Neural cell (in vitro differentiated cells): ENCODE results near the gene FERMT2. TPM values are rescaled to one million over a fixed set of nuclear protein-coding genes. Genes with fewer than 3 reads are reported as not detected.

Source experiments
- H2AFZ ChIP-seq: fragments of 200-600, 300-800 bp; sonication (generic), shearing (Covaris generic); 2 replicates; pipeline ENCODE4 v1.6.0; 2014; ENCODE audit warnings: low read depth, mild to moderate bottlenecking, antibody characterized with exemption, low read length, moderate library complexity
- H3F3A ChIP-seq: fragments of 200-600 bp; shearing (Covaris generic); 2 replicates; pipeline ENCODE4 v1.6.1; 2016; ENCODE audit warnings: mild to moderate bottlenecking, moderate library complexity, mixed read lengths, antibody characterized with exemption, low read length; ENCODE audit not compliant: insufficient read depth, poor library complexity, severe bottlenecking
- H3K27ac ChIP-seq: fragments of 200-600, 300-800 bp; sonication (generic), shearing (Covaris generic); 2 replicates; pipeline ENCODE4 v1.5.1; 2014; ENCODE audit warnings: mild to moderate bottlenecking, low read length, moderate library complexity
- H3K27me3 ChIP-seq: fragments of 300-800, 200-600 bp; sonication (generic), shearing (Covaris generic); 2 replicates; pipeline ENCODE4 v1.6.0; 2014; ENCODE audit warnings: mild to moderate bottlenecking, low read depth, low read length, moderate library complexity; ENCODE audit not compliant: insufficient read depth
- H3K36me3 ChIP-seq: fragments of 300-800, 200-600 bp; sonication (generic), shearing (Covaris generic); 2 replicates; pipeline ENCODE4 v1.5.1; 2014; ENCODE audit warnings: mild to moderate bottlenecking, antibody characterized with exemption, low read length, moderate library complexity; ENCODE audit not compliant: insufficient read depth
- H3K4me2 ChIP-seq: fragments of 300-800, 200-600 bp; sonication (generic), shearing (Covaris generic); 2 replicates; pipeline ENCODE4 v1.6.0; 2014; ENCODE audit warnings: mild to moderate bottlenecking, low read length
- H3K4me3 ChIP-seq: fragments of 300-800, 200-600 bp; sonication (generic), shearing (Covaris generic); 2 replicates; pipeline ENCODE4 v1.5.1; 2014; ENCODE audit warnings: mild to moderate bottlenecking, low read length, moderate library complexity
- H3K79me2 ChIP-seq: fragments of 200-600 bp; shearing (Covaris generic); replicated peaks from 2 replicates; pipeline ENCODE4 v1.6.0; 2014; ENCODE audit warnings: mild to moderate bottlenecking, low read length, moderate library complexity; ENCODE audit not compliant: insufficient read depth
- H3K9ac ChIP-seq: fragments of 300-800, 200-600 bp; sonication (generic), shearing (Covaris generic); 2 replicates; pipeline ENCODE4 v1.6.1; 2016; ENCODE audit warnings: mild to moderate bottlenecking, low read length, mixed read lengths
- H3K9me2 ChIP-seq: fragments of 200-600 bp; shearing (Covaris generic); 2 replicates; pipeline ENCODE4 v1.6.1; 2016; ENCODE audit warnings: mild to moderate bottlenecking, low read length, mixed read lengths; ENCODE audit not compliant: insufficient read depth
- H3K9me3 ChIP-seq: fragments of 200-600, 300-800 bp; sonication (generic), shearing (Covaris generic); 2 replicates; pipeline ENCODE4 v1.6.1; 2016; ENCODE audit warnings: mild to moderate bottlenecking, mixed run types, low read length, moderate library complexity, mixed read lengths
- H4K20me1 ChIP-seq: fragments of 200-600 bp; shearing (Covaris generic); 2 replicates; pipeline ENCODE4 v1.6.1; 2016; ENCODE audit warnings: mild to moderate bottlenecking, mixed run types; ENCODE audit not compliant: insufficient read depth
- CTCF ChIP-seq: fragments of 450-650 bp; IDR thresholded peaks from 2 replicates; pipeline ENCODE4 v1.5.1; 2014; ENCODE audit warnings: antibody characterized with exemption, mild to moderate bottlenecking, moderate library complexity; ENCODE audit not compliant: poor library complexity, severe bottlenecking
- EP300 ChIP-seq: fragments of 450-650 bp; conservative IDR thresholded peaks from 2 replicates; pipeline ENCODE4 v1.6.1; 2014; ENCODE audit warnings: antibody characterized with exemption, mild to moderate bottlenecking, moderate library complexity; ENCODE audit not compliant: poor library complexity, severe bottlenecking
- EZH2 ChIP-seq: fragments of 200-600, 300-800 bp; shearing (Covaris generic), sonication (generic); IDR thresholded peaks from 2 replicates; pipeline ENCODE4 v1.6.1; 2014; ENCODE audit warnings: antibody characterized with exemption, low read length, borderline replicate concordance, mild to moderate bottlenecking; ENCODE audit not compliant: insufficient read depth, poor library complexity, severe bottlenecking
- MXI1 ChIP-seq: fragments of 450-650 bp; conservative IDR thresholded peaks from 2 replicates; pipeline ENCODE4 v1.6.1; 2014; ENCODE audit warnings: antibody characterized with exemption, mild to moderate bottlenecking; ENCODE audit not compliant: poor library complexity, severe bottlenecking
- POLR2AphosphoS5 ChIP-seq: IDR thresholded peaks from 2 replicates; pipeline ENCODE4 v1.6.1; 2012
- RAD21 ChIP-seq: fragments of 450-650 bp; conservative IDR thresholded peaks from 2 replicates; pipeline ENCODE4 v1.6.1; 2014; ENCODE audit warnings: antibody characterized with exemption, mild to moderate bottlenecking, moderate library complexity
- REST ChIP-seq: IDR thresholded peaks from 2 replicates; pipeline ENCODE4 v1.6.1; 2012; ENCODE audit warnings: borderline replicate concordance
- SMC3 ChIP-seq: fragments of 450-650 bp; conservative IDR thresholded peaks from 2 replicates; pipeline ENCODE4 v1.6.1; 2014; ENCODE audit warnings: antibody characterized with exemption, mild to moderate bottlenecking, moderate library complexity; ENCODE audit not compliant: poor library complexity
- TAF1 ChIP-seq: IDR thresholded peaks from 2 replicates; pipeline ENCODE4 v1.6.1; 2012; ENCODE audit warnings: low read depth
- polyA plus RNA-seq: library from polyadenylated mRNA; depleted of rRNA; stranded (reverse); fragments of >200 nt; gene quantifications from 2 replicates; pipeline ENCODE4 v1.2.3, GENCODE V29; 2014

The FERMT2 gene
- polyA plus RNA-seq, 1 donor from 2014 or later: 59.6 TPM

DNA sequence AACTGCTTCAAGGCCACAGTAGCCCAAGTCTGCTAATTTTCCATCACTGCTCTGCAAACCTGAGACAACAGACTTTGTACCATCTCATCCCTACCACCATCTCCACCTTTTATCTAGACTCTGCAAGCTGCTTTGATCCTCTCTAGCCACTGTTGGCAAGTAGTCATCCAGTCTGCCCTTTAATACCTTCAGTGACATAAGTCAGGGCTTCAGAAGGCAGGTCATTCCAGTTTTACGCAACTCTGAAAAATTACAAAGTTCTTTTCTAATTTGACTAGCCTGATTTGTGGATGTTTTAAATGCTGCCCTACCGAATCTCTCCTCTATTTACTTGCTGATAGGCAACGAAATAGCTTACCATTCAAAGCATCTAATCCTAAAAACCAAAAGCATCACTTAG lies 2.8 kb downstream of the FERMT2 start:
- peak overlapping the region; percentile 83 for H3K4me3 ChIP-seq
- H4K20me1 ChIP-seq: no peaks in the 10 kb centered on the region
- H3K27ac ChIP-seq: no peak overlapping the region
- H3K79me2 ChIP-seq: peaks cover 45% of the 10 kb centered on the region
- TF ChIP-seq RAD21 (no peak), MXI1 (no peak), POLR2AphosphoS5 (no peak)
- no peak overlapping the region for H2AFZ ChIP-seq
- no peaks in the 10 kb centered on the region for H3K36me3 ChIP-seq
- no peaks in the 10 kb centered on the region for H3K9me3 ChIP-seq
- no peaks in the 10 kb centered on the region for H3K9me2 ChIP-seq
- H3K27me3 ChIP-seq: no peaks in the 10 kb centered on the region
- peak overlapping the region; percentile 98 for H3K4me2 ChIP-seq
- no peak overlapping the region for H3K9ac ChIP-seq
- H3F3A ChIP-seq: peaks cover 3% of the 10 kb centered on the region

DNA sequence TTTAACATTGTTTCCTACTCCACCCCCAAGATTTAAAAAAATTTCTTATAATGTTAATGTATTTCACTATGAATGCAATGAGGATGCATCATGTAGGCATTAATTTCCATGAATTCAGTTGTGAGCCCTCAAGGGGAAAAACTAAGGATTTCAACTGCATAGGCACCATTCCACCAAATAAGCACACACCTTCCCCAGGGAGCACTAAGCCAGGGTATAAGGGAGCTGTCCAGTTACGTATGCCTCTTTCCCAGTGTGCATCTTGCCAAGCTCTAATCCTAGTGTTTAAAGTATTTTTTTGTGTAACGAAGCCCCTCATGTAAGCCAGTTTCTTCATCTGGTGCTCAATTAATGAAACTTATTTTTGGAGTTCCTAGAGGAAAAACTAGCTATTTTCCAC lies 6.6 kb downstream of the FERMT2 start:
- no peaks in the 10 kb centered on the region for H4K20me1 ChIP-seq
- H3K36me3 ChIP-seq: no peaks in the 10 kb centered on the region
- peaks cover 54% of the 10 kb centered on the region for H3K79me2 ChIP-seq
- no peaks in the 10 kb centered on the region for H3K9me3 ChIP-seq
- H3K4me2 ChIP-seq: no peak overlapping the region
- H3K27me3 ChIP-seq: no peaks in the 10 kb centered on the region
- H3K4me3 ChIP-seq: no peak overlapping the region
- H3K9me2 ChIP-seq: no peaks in the 10 kb centered on the region
- H2AFZ ChIP-seq: no peak overlapping the region
- H3K9ac ChIP-seq: no peak overlapping the region
- TF ChIP-seq REST (no peak), RAD21 (no peak), SMC3 (no peak), CTCF (no peak), POLR2AphosphoS5 (no peak), EZH2 (no peak), EP300 (no peak), TAF1 (no peak), MXI1 (no peak)
- H3K27ac ChIP-seq: no peak overlapping the region
- no peaks in the 10 kb centered on the region for H3F3A ChIP-seq

GRCh38 chr14:52939427-52939826 lies 11.4 kb downstream of the FERMT2 start:
- no peak overlapping the region for H3K4me2 ChIP-seq
- H3K36me3 ChIP-seq: no peaks in the 10 kb centered on the region
- H3K27me3 ChIP-seq: no peaks in the 10 kb centered on the region
- H2AFZ ChIP-seq: no peak overlapping the region
- no peaks in the 10 kb centered on the region for H3K9me2 ChIP-seq
- TF ChIP-seq POLR2AphosphoS5: no peak
- no peak for TF ChIP-seq REST
- no peak for TF ChIP-seq CTCF
- TF ChIP-seq TAF1: no peak
- no peak for TF ChIP-seq SMC3
- no peak for TF ChIP-seq RAD21
- no peak for TF ChIP-seq MXI1
- no peak for TF ChIP-seq EZH2
- no peak for TF ChIP-seq EP300
- H3K79me2 ChIP-seq: peaks cover 26% of the 10 kb centered on the region
- H3K4me3 ChIP-seq: no peak overlapping the region
- no peaks in the 10 kb centered on the region for H4K20me1 ChIP-seq
- no peaks in the 10 kb centered on the region for H3K9me3 ChIP-seq
- H3K9ac ChIP-seq: no peak overlapping the region
- no peak overlapping the region for H3K27ac ChIP-seq
- no peaks in the 10 kb centered on the region for H3F3A ChIP-seq
